Mesenchymal stem cell (in vitro differentiated cells and primary cell): ENCODE data around the gene TBC1D8. TPM values are rescaled to one million over a fixed set of nuclear protein-coding genes. Genes with fewer than 3 reads are reported as not detected.

Source experiments
- DNase-seq: peaks from one replicate; pipeline ENCODE4 v3.0.0-alpha.2; 2013
- H2AFZ ChIP-seq: one replicate; pipeline ENCODE4 v1.6.1; 2013; ENCODE audit warnings: low read depth, mild to moderate bottlenecking, control low read depth, inconsistent platforms, low read length, moderate library complexity
- H2AK5ac ChIP-seq: 2 replicates; pipeline ENCODE4 v1.6.1; 2013; ENCODE audit warnings: low read length, moderate library complexity, mild to moderate bottlenecking, inconsistent platforms; ENCODE audit not compliant: severe bottlenecking
- H2BK120ac ChIP-seq: one replicate; pipeline ENCODE4 v1.6.1; 2013; ENCODE audit warnings: low read depth, mild to moderate bottlenecking, inconsistent platforms, low read length, moderate library complexity
- H2BK12ac ChIP-seq, 2 experiments: one replicate each; pipeline ENCODE4 v1.6.1; 2013; ENCODE audit warnings: inconsistent platforms in 2 of 2, low read length in 2 of 2, mild to moderate bottlenecking in 2 of 2, moderate library complexity in 2 of 2, control low read depth in 1 of 2
- H2BK15ac ChIP-seq: one replicate; pipeline ENCODE4 v1.6.1; 2013; ENCODE audit warnings: mild to moderate bottlenecking, low read depth, inconsistent platforms; ENCODE audit not compliant: poor library complexity, severe bottlenecking
- H2BK5ac ChIP-seq: 2 replicates; pipeline ENCODE4 v1.6.1; 2013; ENCODE audit warnings: low read depth, mild to moderate bottlenecking, low read length, control low read depth, inconsistent platforms; ENCODE audit not compliant: poor library complexity, severe bottlenecking
- H3K14ac ChIP-seq, 2 experiments: one replicate each; pipeline ENCODE4 v1.6.1; 2013; ENCODE audit warnings: inconsistent platforms in 2 of 2, low read length in 2 of 2, control low read depth in 1 of 2, mild to moderate bottlenecking in 1 of 2, moderate library complexity in 1 of 2
- H3K18ac ChIP-seq, 2 experiments: one replicate each; pipeline ENCODE4 v1.6.1; 2013; ENCODE audit warnings: inconsistent platforms in 2 of 2, low read length in 2 of 2, control low read depth in 1 of 2, low read depth in 1 of 2, mild to moderate bottlenecking in 1 of 2
- H3K23ac ChIP-seq, 2 experiments: one replicate each; pipeline ENCODE4 v1.6.1; 2013; ENCODE audit warnings: inconsistent platforms in 2 of 2, low read length in 2 of 2, mild to moderate bottlenecking in 2 of 2, moderate library complexity in 2 of 2, control low read depth in 1 of 2
- H3K27ac ChIP-seq: 2 replicates; pipeline ENCODE4 v1.5.1; 2013; ENCODE audit warnings: mild to moderate bottlenecking, moderate library complexity, low read length, control low read depth, inconsistent platforms; ENCODE audit not compliant: poor library complexity, severe bottlenecking
- H3K27me3 ChIP-seq, 2 experiments: 2 replicates each; pipeline versions ENCODE4 v1.6.1 to v1.7.0; 2013; ENCODE audit warnings: low read length in 2 of 2, mild to moderate bottlenecking in 2 of 2, moderate library complexity in 2 of 2, control low read depth in 1 of 2, inconsistent platforms in 1 of 2; ENCODE audit not compliant: control insufficient read depth in 1 of 2, insufficient read depth in 1 of 2
- H3K36me3 ChIP-seq, 2 experiments: 2 replicates each; pipeline versions ENCODE4 v1.6.1 to v1.7.0; 2013; ENCODE audit warnings: low read length in 2 of 2, control low read depth in 1 of 2, inconsistent platforms in 1 of 2, low read depth in 1 of 2, mild to moderate bottlenecking in 1 of 2; ENCODE audit not compliant: insufficient read depth in 2 of 2, control insufficient read depth in 1 of 2
- H3K4ac ChIP-seq, 2 experiments: one replicate each; pipeline ENCODE4 v1.6.1; 2013; ENCODE audit warnings: inconsistent platforms in 2 of 2, low read length in 2 of 2, mild to moderate bottlenecking in 2 of 2, moderate library complexity in 2 of 2, control low read depth in 1 of 2, low read depth in 1 of 2
- H3K4me1 ChIP-seq: 2 replicates; pipeline ENCODE4 v1.6.1; 2013; ENCODE audit warnings: low read depth, low read length, control low read depth; ENCODE audit not compliant: control insufficient read depth, insufficient read depth
- H3K4me2 ChIP-seq: 2 replicates; pipeline ENCODE4 v1.6.1; 2013; ENCODE audit warnings: low read length, mild to moderate bottlenecking, inconsistent platforms; ENCODE audit not compliant: poor library complexity, severe bottlenecking
- H3K4me3 ChIP-seq, 2 experiments: 2 replicates each; pipeline versions ENCODE4 v1.5.1 to v1.7.0; 2013; ENCODE audit warnings: low read length in 2 of 2, mild to moderate bottlenecking in 2 of 2, control low read depth in 1 of 2, low read depth in 1 of 2; ENCODE audit not compliant: insufficient read depth in 1 of 2
- H3K79me1 ChIP-seq: replicated peaks from 2 replicates; pipeline ENCODE4 v1.6.1; 2013; ENCODE audit warnings: mild to moderate bottlenecking, control low read depth, low read length, inconsistent platforms; ENCODE audit not compliant: poor library complexity, severe bottlenecking
- H3K9ac ChIP-seq: 2 replicates; pipeline ENCODE4 v1.7.0; 2013; ENCODE audit warnings: mild to moderate bottlenecking, low read length, moderate library complexity
- H3K9me3 ChIP-seq: 2 replicates; pipeline ENCODE4 v1.7.0; 2013; ENCODE audit warnings: mild to moderate bottlenecking, low read length; ENCODE audit not compliant: control insufficient read depth
- H4K8ac ChIP-seq: one replicate; pipeline ENCODE4 v1.6.1; 2013; ENCODE audit warnings: inconsistent platforms, mild to moderate bottlenecking, low read length, moderate library complexity
- H4K91ac ChIP-seq: one replicate; pipeline ENCODE4 v1.6.1; 2013; ENCODE audit warnings: mild to moderate bottlenecking, low read length, inconsistent platforms
- WGBS: methylation state at CpG from one replicate; pipeline ENCODE4 v1.1.7; 2013; ENCODE audit warnings: mixed read lengths; 5-methylcytosine and 5-hydroxymethylcytosine counted together
- small RNA-seq: library from polyadenylated mRNA; stranded (forward); fragments of <200 nt; extraction: miRNeasy Mini kit (QIAGEN cat#:217004); gene quantifications from one replicate; pipeline ENCODE3, GENCODE V24; 2013; ENCODE audit warnings: low read depth

TBC1D8 gene

GRCh38 chr2:100960688-100961087, 190.5 kb downstream of the TBC1D8 start:
- Histone ChIP-seq H2BK12ac (peak overlapping the region in 1 of 2 experiments; percentile 29), H3K4me3 (no peak overlapping the region), H2BK120ac (no peak overlapping the region), H2AK5ac (no peak overlapping the region), H4K8ac (no peak overlapping the region), H3K9me3 (no peaks in the 10 kb centered on the region), H4K91ac (peak overlapping the region; percentile 74), H3K9ac (no peak overlapping the region), H3K14ac (peak overlapping the region in 1 of 2 experiments; percentile 66), H3K18ac (no peak overlapping the region), H3K79me1 (no peaks in the 10 kb centered on the region), H2BK5ac (no peak overlapping the region), H3K27ac (no peak overlapping the region), H3K23ac (no peak overlapping the region), H3K4me2 (no peak overlapping the region), H3K27me3 (peaks cover 2 to 3% of the 10 kb centered on the region in 2 experiments), H2AFZ (no peak overlapping the region), H2BK15ac (no peak overlapping the region), H3K4ac (no peak overlapping the region), H3K4me1 (peaks cover 2% of the 10 kb centered on the region), H3K36me3 (no peaks in the 10 kb centered on the region)
- no peak for DNase-seq
- 98% methylated on average over 4 of the region's 4 CpGs for WGBS

GRCh38 chr2:100959225-100959880, 191.8 kb downstream of the TBC1D8 start:
- no peak overlapping the region for H3K4me2 ChIP-seq
- H2BK5ac ChIP-seq, result no peak overlapping the region
- 49% methylated on average over 5 of the region's 6 CpGs for WGBS

GRCh38 chr2:100957996-100958653, 193.1 kb downstream of the TBC1D8 start:
- no peaks in the 10 kb centered on the region for H3K36me3 ChIP-seq
- H2BK120ac ChIP-seq, result no peak overlapping the region
- H2AFZ ChIP-seq, result no peak overlapping the region
- no peak overlapping the region for H3K18ac ChIP-seq
- WGBS, result 89% methylated on average over 16 of the region's 16 CpGs
- no peaks in the 10 kb centered on the region for H3K9me3 ChIP-seq
- peaks cover 2 to 3% of the 10 kb centered on the region in 2 experiments for H3K27me3 ChIP-seq
- no peak overlapping the region for H3K23ac ChIP-seq
- H3K4ac ChIP-seq, result no peak overlapping the region
- H3K79me1 ChIP-seq, result no peaks in the 10 kb centered on the region
- H3K4me1 ChIP-seq, result peaks cover 2% of the 10 kb centered on the region
- no peak overlapping the region for H3K27ac ChIP-seq
- H3K4me2 ChIP-seq, result no peak overlapping the region
- no peak overlapping the region for H3K14ac ChIP-seq
- no peak overlapping the region for H4K91ac ChIP-seq
- no peak overlapping the region for H2BK5ac ChIP-seq
- H3K4me3 ChIP-seq, result peak overlapping the region in 1 of 2 experiments; percentile 63
- no peak overlapping the region for H2BK12ac ChIP-seq
- no peak overlapping the region for H4K8ac ChIP-seq
- H2AK5ac ChIP-seq, result no peak overlapping the region
- peak overlapping the region; percentile 55 for H3K9ac ChIP-seq
- peak; percentile 32 for DNase-seq
- no peak overlapping the region for H2BK15ac ChIP-seq

More at GRCh38 chr2:100959225-100959880, 191.8 kb downstream of the TBC1D8 start:
- Histone ChIP-seq H3K27ac (no peak overlapping the region), H3K18ac (no peak overlapping the region), H2BK120ac (no peak overlapping the region), H3K4me3 (no peak overlapping the region), H3K9me3 (no peaks in the 10 kb centered on the region), H3K27me3 (peaks cover 2 to 3% of the 10 kb centered on the region in 2 experiments), H3K23ac (no peak overlapping the region), H3K4me1 (peaks cover 2% of the 10 kb centered on the region), H2AK5ac (no peak overlapping the region), H2BK12ac (no peak overlapping the region), H3K14ac (no peak overlapping the region), H3K9ac (no peak overlapping the region), H2BK15ac (no peak overlapping the region), H4K91ac (no peak overlapping the region), H3K36me3 (no peaks in the 10 kb centered on the region), H4K8ac (no peak overlapping the region), H3K4ac (no peak overlapping the region), H3K79me1 (no peaks in the 10 kb centered on the region), H2AFZ (no peak overlapping the region)
- no peak for DNase-seq

Small RNA genes within 50 kb of the gene (small RNA-seq; reads per million reads assigned to genes)
- not detected for gene BBIP1P1
